OCI-LY1 (cell line): ENCODE measurements around the gene PLEKHB2.
A peak's percentile ranks its signal among the peaks of the same experiment; 100 is the strongest.

ENCODE experiments used
- H2AFZ ChIP-seq: fragments of 200-600 bp; sonication (generic), shearing (Covaris generic); 2 replicates; pipeline ENCODE4 v1.6.0; 2014; ENCODE audit warnings: antibody characterized with exemption, mild to moderate bottlenecking, low read length
- H3F3A ChIP-seq: fragments of 200-600 bp; sonication (generic), shearing (Covaris generic); 2 replicates; pipeline ENCODE4 v1.6.0; 2014; ENCODE audit warnings: mild to moderate bottlenecking, antibody characterized with exemption, low read length, moderate library complexity; ENCODE audit not compliant: insufficient read depth
- H3K27ac ChIP-seq: fragments of 200-600 bp; sonication (generic); 2 replicates; pipeline ENCODE4 v1.5.1; 2014; ENCODE audit warnings: low read length, mixed run types, mild to moderate bottlenecking, low read depth; ENCODE audit not compliant: poor library complexity, severe bottlenecking
- H3K27me3 ChIP-seq: fragments of 200-600 bp; sonication (generic); 2 replicates; pipeline ENCODE4 v1.6.0; 2014; ENCODE audit warnings: antibody characterized with exemption, mild to moderate bottlenecking, low read length, moderate library complexity; ENCODE audit not compliant: insufficient read depth
- H3K36me3 ChIP-seq: fragments of 200-600 bp; sonication (generic); 2 replicates; pipeline ENCODE4 v1.6.1; 2014; ENCODE audit warnings: mild to moderate bottlenecking, antibody characterized with exemption, low read length, moderate library complexity, mixed read lengths; ENCODE audit not compliant: insufficient read depth
- H3K4me1 ChIP-seq: fragments of 200-600 bp; sonication (generic); 2 replicates; pipeline ENCODE4 v1.5.1; 2014; ENCODE audit warnings: mild to moderate bottlenecking, low read length, moderate library complexity; ENCODE audit not compliant: insufficient read depth, severe bottlenecking
- H3K4me2 ChIP-seq: fragments of 200-600 bp; sonication (generic), shearing (Covaris generic); 2 replicates; pipeline ENCODE4 v1.6.1; 2014; ENCODE audit warnings: low read length
- H3K4me3 ChIP-seq: fragments of 200-600 bp; sonication (generic); 2 replicates; pipeline ENCODE4 v1.5.1; 2014; ENCODE audit warnings: low read length, low read depth, mild to moderate bottlenecking, mixed read lengths; ENCODE audit not compliant: poor library complexity, severe bottlenecking
- H3K79me2 ChIP-seq: fragments of 200-600 bp; shearing (Covaris generic); 2 replicates; pipeline ENCODE4 v1.6.1; 2016; ENCODE audit warnings: mixed run types, low read length, mixed read lengths; ENCODE audit not compliant: insufficient read depth
- H3K9ac ChIP-seq: fragments of 200-600 bp; sonication (generic), shearing (Covaris generic); 2 replicates; pipeline ENCODE4 v1.6.1; 2014; ENCODE audit warnings: mild to moderate bottlenecking, low read length, mixed read lengths
- H3K9me2 ChIP-seq: fragments of 200-600 bp; sonication (generic), shearing (Covaris generic); 2 replicates; pipeline ENCODE4 v1.6.1; 2014; ENCODE audit warnings: low read depth, mild to moderate bottlenecking, low read length, mixed read lengths
- H3K9me3 ChIP-seq: fragments of 200-600 bp; shearing (Covaris generic); 2 replicates; pipeline ENCODE4 v1.6.1; 2014; ENCODE audit warnings: low read length, mixed read lengths
- H4K20me1 ChIP-seq: fragments of 200-600 bp; sonication (generic), shearing (Covaris generic); 2 replicates; pipeline ENCODE4 v1.6.0; 2016; ENCODE audit warnings: mild to moderate bottlenecking, low read length; ENCODE audit not compliant: insufficient read depth
- EZH2 ChIP-seq: fragments of 200-600 bp; sonication (generic), shearing (Covaris generic); IDR thresholded peaks from 2 replicates; pipeline ENCODE4 v1.8.0; 2017; ENCODE audit warnings: borderline replicate concordance, mixed run types, mild to moderate bottlenecking, antibody characterized with exemption, low read length, moderate library complexity, mixed read lengths
- TF ChIP-seq, protein P1 (sequence below): fragments of 200-600 bp; sonication (generic), shearing (Covaris generic); IDR thresholded peaks from 2 replicates; pipeline ENCODE4 v1.5.1; 2017; ENCODE audit warnings: mild to moderate bottlenecking, antibody characterized with exemption, low read length, moderate library complexity, mixed read lengths

Gene PLEKHB2

DNA sequence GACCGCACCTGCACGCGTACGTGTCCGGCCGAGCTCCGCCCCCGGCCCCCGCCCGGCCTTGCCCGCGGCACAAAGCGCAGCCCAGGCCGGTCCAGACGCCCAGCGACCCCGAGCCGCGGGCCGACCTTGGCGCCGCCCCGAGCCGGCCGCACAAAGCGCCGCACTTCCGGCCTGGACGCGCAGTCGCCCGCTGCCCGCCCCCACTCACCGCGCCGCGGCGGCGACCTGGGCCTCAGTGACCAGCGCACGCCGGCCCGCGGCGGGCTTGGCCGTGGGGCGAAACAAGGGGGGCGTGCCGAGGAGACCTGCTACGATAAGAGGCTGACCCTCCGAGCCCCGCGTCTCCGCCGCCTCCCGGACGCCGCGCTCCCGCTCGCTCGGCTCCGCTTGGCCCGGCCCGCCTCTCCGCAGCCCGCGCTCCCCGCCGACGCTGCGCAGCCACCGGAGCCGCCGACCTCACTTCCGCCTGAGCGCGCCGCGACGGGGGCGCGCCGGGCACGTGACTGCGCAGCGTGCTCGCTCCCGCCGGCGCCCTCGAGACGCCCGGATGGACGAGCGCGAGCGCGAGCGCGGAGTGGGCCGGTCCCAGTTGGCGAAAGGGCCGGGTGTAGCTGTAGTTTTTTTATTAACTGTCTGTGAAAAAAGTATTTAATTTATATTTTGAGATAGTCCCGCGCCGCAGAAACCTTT, 12.0 kb upstream of the PLEKHB2 start, which contains the start of gene FAM168B:
Gene FAM168B (minus strand): TSS at position 455 of the 690 bp plus-strand sequence. CDS start 10,814 bp downstream, outside the sequence.
- peak within 1 kb of the TSS; percentile 72 for H3K4me2 ChIP-seq
- TF ChIP-seq EZH2: no peak
- TF ChIP-seq, protein P1, sequence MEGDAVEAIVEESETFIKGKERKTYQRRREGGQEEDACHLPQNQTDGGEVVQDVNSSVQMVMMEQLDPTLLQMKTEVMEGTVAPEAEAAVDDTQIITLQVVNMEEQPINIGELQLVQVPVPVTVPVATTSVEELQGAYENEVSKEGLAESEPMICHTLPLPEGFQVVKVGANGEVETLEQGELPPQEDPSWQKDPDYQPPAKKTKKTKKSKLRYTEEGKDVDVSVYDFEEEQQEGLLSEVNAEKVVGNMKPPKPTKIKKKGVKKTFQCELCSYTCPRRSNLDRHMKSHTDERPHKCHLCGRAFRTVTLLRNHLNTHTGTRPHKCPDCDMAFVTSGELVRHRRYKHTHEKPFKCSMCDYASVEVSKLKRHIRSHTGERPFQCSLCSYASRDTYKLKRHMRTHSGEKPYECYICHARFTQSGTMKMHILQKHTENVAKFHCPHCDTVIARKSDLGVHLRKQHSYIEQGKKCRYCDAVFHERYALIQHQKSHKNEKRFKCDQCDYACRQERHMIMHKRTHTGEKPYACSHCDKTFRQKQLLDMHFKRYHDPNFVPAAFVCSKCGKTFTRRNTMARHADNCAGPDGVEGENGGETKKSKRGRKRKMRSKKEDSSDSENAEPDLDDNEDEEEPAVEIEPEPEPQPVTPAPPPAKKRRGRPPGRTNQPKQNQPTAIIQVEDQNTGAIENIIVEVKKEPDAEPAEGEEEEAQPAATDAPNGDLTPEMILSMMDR: no peak
- no peaks in the 10 kb centered on the region for H4K20me1 ChIP-seq
- no peaks in the 10 kb centered on the region for H3K9me3 ChIP-seq
- peaks cover 44% of the 10 kb centered on the region for H3K79me2 ChIP-seq
- H3F3A ChIP-seq: no peaks in the 10 kb centered on the region
- peak within 1 kb of the TSS; percentile 77 for H3K9ac ChIP-seq
- H3K27ac ChIP-seq: peak within 1 kb of the TSS; percentile 68
- peaks cover 16% of the 10 kb centered on the region for H3K4me1 ChIP-seq
- no peaks in the 10 kb centered on the region for H3K27me3 ChIP-seq
- peak within 1 kb of the TSS; percentile 3; the same call in 1 of the 2 replicates for H2AFZ ChIP-seq
- no peaks in the 10 kb centered on the region for H3K9me2 ChIP-seq
- peaks cover 23% of the 10 kb centered on the region for H3K36me3 ChIP-seq
- peak within 1 kb of the TSS; percentile 72 for H3K4me3 ChIP-seq

- no peaks in the 10 kb centered on the region for H3K9me3 ChIP-seq
- peak overlapping the region; percentile 72 for H3K4me3 ChIP-seq
- peaks cover 37% of the 10 kb centered on the region for H3K79me2 ChIP-seq
- H3K9ac ChIP-seq: peak overlapping the region; percentile 77
- H3K27me3 ChIP-seq: no peaks in the 10 kb centered on the region
- H3F3A ChIP-seq: no peaks in the 10 kb centered on the region
- no peaks in the 10 kb centered on the region for H3K9me2 ChIP-seq
- peak overlapping the region; percentile 72 for H3K4me2 ChIP-seq
- H3K27ac ChIP-seq: peak overlapping the region; percentile 68
- H3K4me1 ChIP-seq: peaks cover 16% of the 10 kb centered on the region
- H2AFZ ChIP-seq: peak overlapping the region; percentile 3; the same call in 1 of the 2 replicates
- H3K36me3 ChIP-seq: peaks cover 16% of the 10 kb centered on the region
- TF ChIP-seq, protein P1: no peak
- no peaks in the 10 kb centered on the region for H4K20me1 ChIP-seq
These were observed 11.3 kb upstream of the PLEKHB2 start for GRCh38 chr2:131093696-131094462.

DNA sequence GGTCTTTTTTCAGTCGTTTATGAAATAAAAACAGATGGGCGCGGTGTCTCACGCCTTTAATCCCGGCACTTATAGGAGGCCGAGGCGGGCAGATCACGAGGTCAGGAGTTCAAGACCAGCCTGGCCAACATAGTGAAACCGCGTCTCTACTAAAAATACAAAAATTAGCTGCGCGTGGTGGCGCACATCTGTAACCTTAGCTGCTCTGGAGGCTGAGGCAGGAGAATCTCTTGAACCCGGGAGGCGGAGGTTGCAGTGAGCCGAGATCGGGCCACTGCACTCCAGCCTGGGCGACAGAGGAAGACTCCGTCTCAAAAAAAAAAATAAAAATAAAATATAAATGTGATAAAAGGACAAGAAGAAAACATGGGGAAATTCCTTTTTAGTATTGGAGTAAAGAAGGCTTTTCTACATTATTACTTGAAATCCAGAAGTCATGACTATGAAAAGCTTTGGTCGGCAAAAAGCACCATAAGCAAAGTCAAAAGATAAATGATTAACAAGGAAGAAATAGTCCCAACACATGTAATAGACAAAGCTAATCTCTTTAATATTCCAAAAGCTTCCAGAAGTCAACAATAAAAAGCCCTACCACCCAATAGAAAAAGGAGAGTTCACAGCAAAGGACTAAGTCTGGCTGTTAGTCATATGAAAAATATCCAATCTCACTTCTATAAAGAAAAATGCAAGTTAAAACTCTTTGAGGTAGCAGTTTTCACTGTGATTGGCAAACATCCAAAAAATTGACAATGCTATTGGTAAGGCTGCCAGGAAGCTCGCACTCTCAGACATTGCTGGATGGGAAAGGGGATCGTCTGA, 10.5 kb upstream of the PLEKHB2 start:
- Histone ChIP-seq H3K9ac (peak overlapping the region; percentile 77), H3K27ac (no peak overlapping the region)

More for the DNA sequence above, 10.5 kb upstream of the PLEKHB2 start:
- Histone ChIP-seq H3K36me3 (peaks cover 10% of the 10 kb centered on the region), H3K4me2 (peak overlapping the region; percentile 72), H3K4me3 (peak overlapping the region; percentile 72), H3K9me3 (no peaks in the 10 kb centered on the region), H3K9me2 (no peaks in the 10 kb centered on the region), H3K4me1 (peaks cover 16% of the 10 kb centered on the region), H2AFZ (no peak overlapping the region), H4K20me1 (no peaks in the 10 kb centered on the region), H3F3A (no peaks in the 10 kb centered on the region), H3K27me3 (no peaks in the 10 kb centered on the region), H3K79me2 (peaks cover 31% of the 10 kb centered on the region)
- TF ChIP-seq, protein P1: no peak
- TF ChIP-seq EZH2: no peak
